ENCODE measurements around the gene MPPE1.

The MPPE1 gene

GRCh38 chr18:11908182-11909060 lies at the start of gene MPPE1:
TSS of gene MPPE1 (minus strand) at chr18:11908317. CDS start at chr18:11897264, 11,053 bp downstream.
- Histone ChIP-seq H3K27ac (peak within 1 kb of the TSS; percentile 99), H3K4me3 (peak within 1 kb of the TSS; percentile 85)
- no peak for TF ChIP-seq CTCF (IDR thresholded peaks at IDR 0.05)
- peak; percentile 90 for DNase-seq (ENCODE audit: low spot score)

GRCh38 chr18:11957636-11958035 lies 49.5 kb upstream of the MPPE1 start:
- Histone ChIP-seq H3K27ac (no peak overlapping the region), H3K4me3 (no peak overlapping the region)
- no peak for DNase-seq (ENCODE audit: low spot score)
- TF ChIP-seq CTCF (IDR thresholded peaks at IDR 0.05), result no peak

GRCh38 chr18:11956371-11957308 lies 48.5 kb upstream of the MPPE1 start:
- Histone ChIP-seq H3K27ac (no peak overlapping the region), H3K4me3 (no peak overlapping the region)
- no peak for DNase-seq (ENCODE audit: low spot score)
- TF ChIP-seq CTCF (IDR thresholded peaks at IDR 0.05), result no peak

- no peak for DNase-seq (ENCODE audit: low spot score)
- TF ChIP-seq CTCF (IDR thresholded peaks at IDR 0.05), result no peak
- Histone ChIP-seq H3K4me3 (no peak overlapping the region), H3K27ac (peak overlapping the region in 1 of 2 donors; percentile 50)
These were observed 47.3 kb upstream of the MPPE1 start for GRCh38 chr18:11955239-11956029.

- DNase-seq (ENCODE audit: low spot score), result no peak
- Histone ChIP-seq H3K4me3 (no peak overlapping the region), H3K27ac (no peak overlapping the region)
- no peak for TF ChIP-seq CTCF (IDR thresholded peaks at IDR 0.05)
These were observed 45.0 kb upstream of the MPPE1 start for GRCh38 chr18:11953113-11953512.

- no peak overlapping the region for H3K27ac ChIP-seq
- TF ChIP-seq CTCF (IDR thresholded peaks at IDR 0.05), result no peak
- no peak for DNase-seq (ENCODE audit: low spot score)
- no peak overlapping the region for H3K4me3 ChIP-seq
These were observed 43.3 kb upstream of the MPPE1 start for GRCh38 chr18:11951390-11951851.

Measured in coronary artery (tissue), 2 donors.